Stimulated activated naive CD8-positive, alpha-beta T cell treated with anti-CD3 and anti-CD28 coated beads, Interleukin-15, Interleukin-2, amounts not matched to agents 100 U/mL and 50 U/mL, for 24 hours (primary cell): Measurements from ENCODE around the gene GALNT6.
"Not testable (repeated sequence)": the region's sequence is repeated elsewhere in the genome, so short reads cannot be mapped to it uniquely, and the experiment has no call there.

Source experiments
- ATAC-seq: fragments of 150-1000 bp; cut with Tn5 transposase; one replicate; pipeline ENCODE4 v1.10.0; 2021
- DNase-seq: peaks from one replicate; pipeline ENCODE4 v3.0.0; 2021

GALNT6 gene

DNA sequence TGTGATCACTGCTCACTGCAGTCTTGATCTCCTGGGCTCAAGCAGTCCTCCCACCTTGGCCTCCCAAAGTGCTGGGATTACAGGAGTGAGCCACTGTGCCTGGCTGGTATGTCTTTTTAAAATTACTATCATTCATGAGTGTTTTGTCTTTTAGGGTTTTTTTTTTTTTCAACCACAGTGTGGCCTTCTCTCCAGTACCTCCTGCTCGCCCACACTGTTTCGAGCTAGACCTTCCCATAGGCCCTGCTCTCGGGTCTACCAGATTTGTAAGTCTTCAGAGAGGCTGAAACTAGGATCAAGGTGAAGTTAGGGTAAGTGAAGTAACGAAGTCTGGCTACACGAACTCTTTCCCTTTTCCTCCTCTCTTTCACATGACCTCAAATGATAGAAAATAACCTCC lies 68.8 kb downstream of the GALNT6 start:
- peak; percentile 50 for ATAC-seq

DNA sequence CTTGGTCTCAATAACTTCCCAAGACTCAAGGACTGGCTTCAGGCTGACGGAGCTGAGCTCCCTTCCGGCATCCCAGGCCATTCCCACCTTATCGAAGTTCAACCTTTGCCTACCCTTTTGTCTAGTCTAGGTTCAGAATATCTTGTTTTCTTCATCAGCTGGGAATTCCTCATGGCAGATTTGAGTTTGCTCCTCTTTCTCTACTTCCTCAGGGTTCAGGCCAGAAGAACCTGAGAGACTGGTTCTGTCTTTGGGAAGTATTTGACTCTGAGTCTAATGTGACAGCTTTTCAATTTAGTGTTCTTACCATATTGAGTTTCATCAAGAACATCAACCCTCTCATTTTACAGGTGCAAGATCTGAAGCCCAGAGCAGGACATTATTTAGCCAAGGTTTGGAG lies 69.3 kb downstream of the GALNT6 start:
- no peak for DNase-seq
- no peak for ATAC-seq

More for the DNA sequence above, 68.8 kb downstream of the GALNT6 start:
- peak; percentile 57 for DNase-seq

- no peak for ATAC-seq
- DNase-seq: no peak
These were observed 70.4 kb downstream of the GALNT6 start for GRCh38 chr12:51320695-51321320.

DNA sequence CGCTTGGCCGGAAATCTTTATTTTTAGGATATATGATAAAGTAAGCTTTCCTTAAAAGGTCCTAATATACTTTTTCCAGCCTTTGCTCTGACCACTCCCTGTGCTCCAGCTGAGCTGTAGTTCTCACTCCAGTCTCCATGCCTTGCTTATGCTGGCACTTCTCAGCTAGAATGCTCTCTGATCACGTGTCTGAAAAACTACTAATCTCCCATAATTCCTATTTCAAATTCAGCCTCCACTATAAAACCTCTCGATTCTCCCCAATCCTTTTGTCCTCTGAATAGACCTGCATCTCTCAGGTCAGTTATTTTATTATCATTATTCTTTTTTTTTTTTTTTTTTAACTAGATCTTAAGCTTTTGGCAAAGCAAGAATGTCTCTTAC lies 70.9 kb downstream of the GALNT6 start:
- no peak for ATAC-seq
- DNase-seq: no peak

DNA sequence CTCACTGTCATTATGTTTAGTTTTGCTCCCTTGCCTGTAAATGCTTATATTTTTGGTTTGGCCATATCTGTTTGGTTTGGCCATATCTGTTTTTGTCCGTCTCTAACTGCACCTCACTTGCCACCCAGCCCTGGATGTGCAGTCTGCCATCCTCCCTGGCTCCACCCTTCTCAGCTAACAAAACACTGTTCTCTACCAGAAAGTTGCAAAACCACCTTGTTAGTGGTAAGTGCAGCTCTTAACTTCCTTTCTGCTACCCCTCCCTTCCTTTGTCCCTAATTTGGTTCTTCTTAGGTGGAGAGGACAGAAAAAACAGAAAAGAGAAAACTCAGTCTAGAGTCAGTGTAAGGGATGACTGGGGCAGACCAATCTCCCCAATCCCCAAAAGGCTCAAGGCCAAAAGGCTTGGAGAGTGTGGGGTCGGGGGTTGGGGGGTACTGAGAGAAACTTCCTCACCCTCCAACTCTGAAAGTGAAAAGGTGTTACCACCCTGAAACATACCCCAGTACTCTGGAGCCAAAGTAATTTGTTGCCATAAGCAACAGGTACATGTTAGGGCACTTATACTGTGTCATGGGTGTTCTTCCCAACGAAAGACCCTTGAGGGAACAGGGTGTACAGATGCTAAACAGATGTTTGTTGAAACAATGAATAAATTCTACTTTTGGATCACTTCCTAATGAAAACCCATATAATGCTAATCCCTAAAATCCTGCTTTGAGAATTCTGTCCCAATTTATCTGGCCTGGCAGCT lies 72.2 kb downstream of the GALNT6 start:
- no peak for DNase-seq
- ATAC-seq: no peak

DNA sequence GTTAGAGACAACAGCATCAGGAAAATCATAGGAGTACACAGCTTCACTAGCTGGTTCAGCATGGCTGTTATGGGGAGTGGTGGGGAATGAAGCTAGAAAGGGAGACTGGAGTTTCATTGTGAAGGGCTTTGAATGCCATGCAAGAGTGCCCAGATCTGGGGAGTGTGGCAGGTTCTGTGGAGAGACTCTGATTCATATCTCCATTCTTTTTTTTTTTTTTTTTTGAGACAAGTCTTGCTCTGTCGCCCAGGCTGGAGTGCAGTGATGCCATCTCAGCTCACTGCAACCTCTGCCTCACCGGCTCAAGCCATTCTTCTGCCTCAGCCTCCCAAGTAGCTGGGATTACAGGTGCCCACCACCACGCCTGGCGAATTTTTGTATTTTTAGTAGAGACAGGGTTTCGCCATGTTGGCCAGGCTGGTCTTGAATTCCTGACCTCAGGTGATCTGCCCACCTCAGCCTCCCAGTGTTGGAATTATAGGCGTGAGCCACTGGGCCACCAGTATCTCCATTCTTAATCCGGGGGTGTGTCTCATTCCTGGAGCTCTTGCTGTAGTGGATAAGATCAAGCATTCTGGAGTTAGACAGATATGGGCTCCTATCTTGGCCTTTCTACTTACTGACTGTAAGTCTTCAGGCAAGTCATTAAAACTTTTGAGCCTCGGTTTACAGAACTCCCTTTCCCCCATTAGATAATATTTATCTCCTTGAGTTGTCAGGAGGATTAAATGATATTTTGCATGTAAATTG lies 73.0 kb downstream of the GALNT6 start:
- not testable (repeated sequence) for DNase-seq, ATAC-seq

DNA sequence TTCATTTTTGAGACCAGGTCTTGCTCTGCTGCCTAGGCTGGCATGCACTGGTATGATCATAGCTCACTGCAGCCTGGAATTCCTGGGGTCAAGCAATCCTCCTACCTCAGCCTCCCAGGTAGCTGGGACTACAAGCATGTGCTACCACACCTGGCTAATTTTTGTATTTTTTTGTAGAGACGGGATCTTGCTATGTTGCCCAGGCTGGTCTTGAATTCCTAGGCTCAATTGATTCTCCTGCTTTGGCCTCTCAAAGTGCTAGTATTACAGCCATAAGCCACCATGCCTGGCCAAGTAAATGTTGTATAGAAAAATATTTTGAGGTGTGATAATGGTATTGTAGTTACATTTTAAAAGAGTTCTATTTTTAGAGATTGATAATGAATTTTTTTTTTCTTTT lies 79.8 kb downstream of the GALNT6 start:
- no peak for ATAC-seq

GRCh38 chr12:51307655-51308593 lies 83.3 kb downstream of the GALNT6 start:
- no peak for DNase-seq
- no peak for ATAC-seq

More for the DNA sequence above, 79.8 kb downstream of the GALNT6 start:
- DNase-seq: no peak

- DNase-seq (no peak), ATAC-seq (no peak)
These were observed 84.7 kb downstream of the GALNT6 start for GRCh38 chr12:51306507-51306906.
